GM19455 (cell line): ENCODE measurements around the gene RGS17.
"Not testable (repeated sequence)": the region's sequence is repeated elsewhere in the genome, so short reads cannot be mapped to it uniquely, and the experiment has no call there.

Experiments
- ATAC-seq: cut with Tn5 transposase; IDR thresholded peaks from one replicate; pipeline ENCODE4 v1.9.1; 2021; ENCODE audit not compliant: unreplicated experiment

The RGS17 gene

GRCh38 chr6:152993847-152994246 lies 137.2 kb downstream of the RGS17 start:
- ATAC-seq, result no peak

- no peak for ATAC-seq
Measured at GRCh38 chr6:152993431-152993830, 137.7 kb downstream of the RGS17 start.

- no peak for ATAC-seq
Measured at GRCh38 chr6:152986978-152987377, 144.1 kb downstream of the RGS17 start.

GRCh38 chr6:152985300-152985699 lies 145.8 kb downstream of the RGS17 start:
- ATAC-seq, result not testable (repeated sequence)

- ATAC-seq, result peak; percentile 23
Measured at GRCh38 chr6:152984513-152984872, 146.6 kb downstream of the RGS17 start.

- ATAC-seq, result peak; percentile 29
Measured at GRCh38 chr6:152983637-152984512, 147.2 kb downstream of the RGS17 start.

GRCh38 chr6:152982904-152983636 lies 148.0 kb downstream of the RGS17 start, which contains the start of gene FBXO5:
FBXO5 (minus strand) TSS chr6:152983041; CDS start chr6:152982959, 82 bp downstream.
- peak; percentile 81 for ATAC-seq

- ATAC-seq, result peak; percentile 2
Measured at GRCh38 chr6:152981989-152982903, 148.8 kb downstream of the RGS17 start.

GRCh38 chr6:152981219-152981618 lies 149.9 kb downstream of the RGS17 start:
- ATAC-seq, result no peak

- ATAC-seq, result no peak
Measured at GRCh38 chr6:152980656-152981055, 150.4 kb downstream of the RGS17 start.

- no peak for ATAC-seq
Measured at GRCh38 chr6:152979116-152979515, 152.0 kb downstream of the RGS17 start.

GRCh38 chr6:152978058-152978457 lies 153.0 kb downstream of the RGS17 start:
- no peak for ATAC-seq

GRCh38 chr6:152977556-152977955 lies 153.5 kb downstream of the RGS17 start:
- no peak for ATAC-seq

- ATAC-seq, result no peak
Measured at GRCh38 chr6:152976749-152977148, 154.3 kb downstream of the RGS17 start.

- no peak for ATAC-seq
Measured at GRCh38 chr6:152975204-152975915, 155.7 kb downstream of the RGS17 start.

- no peak for ATAC-seq
Measured at GRCh38 chr6:152973916-152974315, 157.2 kb downstream of the RGS17 start.

- no peak for ATAC-seq
Measured at GRCh38 chr6:152969688-152970418, 161.2 kb downstream of the RGS17 start.

- not testable (repeated sequence) for ATAC-seq
Measured at GRCh38 chr6:152966168-152966894, 164.8 kb downstream of the RGS17 start.

- ATAC-seq, result no peak
Measured at GRCh38 chr6:152959333-152959732, 171.7 kb downstream of the RGS17 start.
